ENCODE results near the gene TAS1R3.

TAS1R3 gene

GRCh38 chr1:1373051-1373814 lies 42.2 kb downstream of the TAS1R3 start:
- TF ChIP-seq EZH2phosphoT487 (IDR thresholded peaks at IDR 0.05; ENCODE audit: borderline replicate concordance, low read length): no peak
- TF ChIP-seq, protein P1, sequence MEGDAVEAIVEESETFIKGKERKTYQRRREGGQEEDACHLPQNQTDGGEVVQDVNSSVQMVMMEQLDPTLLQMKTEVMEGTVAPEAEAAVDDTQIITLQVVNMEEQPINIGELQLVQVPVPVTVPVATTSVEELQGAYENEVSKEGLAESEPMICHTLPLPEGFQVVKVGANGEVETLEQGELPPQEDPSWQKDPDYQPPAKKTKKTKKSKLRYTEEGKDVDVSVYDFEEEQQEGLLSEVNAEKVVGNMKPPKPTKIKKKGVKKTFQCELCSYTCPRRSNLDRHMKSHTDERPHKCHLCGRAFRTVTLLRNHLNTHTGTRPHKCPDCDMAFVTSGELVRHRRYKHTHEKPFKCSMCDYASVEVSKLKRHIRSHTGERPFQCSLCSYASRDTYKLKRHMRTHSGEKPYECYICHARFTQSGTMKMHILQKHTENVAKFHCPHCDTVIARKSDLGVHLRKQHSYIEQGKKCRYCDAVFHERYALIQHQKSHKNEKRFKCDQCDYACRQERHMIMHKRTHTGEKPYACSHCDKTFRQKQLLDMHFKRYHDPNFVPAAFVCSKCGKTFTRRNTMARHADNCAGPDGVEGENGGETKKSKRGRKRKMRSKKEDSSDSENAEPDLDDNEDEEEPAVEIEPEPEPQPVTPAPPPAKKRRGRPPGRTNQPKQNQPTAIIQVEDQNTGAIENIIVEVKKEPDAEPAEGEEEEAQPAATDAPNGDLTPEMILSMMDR (IDR thresholded peaks at IDR 0.05; ENCODE audit: low read depth, low read length, poor library complexity, severe bottlenecking): no peak
- Histone ChIP-seq H3F3A (ENCODE audit: control insufficient read depth, insufficient read depth) (peaks cover 9% of the 10 kb centered on the region), H3K79me2 (ENCODE audit: control insufficient read depth, low read length) (peaks cover 41% of the 10 kb centered on the region), H3K9me3 (ENCODE audit: control insufficient read depth, insufficient read depth, low read length) (no peaks in the 10 kb centered on the region), H3K4me1 (ENCODE audit: control insufficient read depth, low read length) (peaks cover 35% of the 10 kb centered on the region), H3K27ac (ENCODE audit: low read depth, low read length) (no peak overlapping the region), H3K9me2 (replicated peaks; ENCODE audit: control insufficient read depth, low read length) (no peaks in the 10 kb centered on the region), H3K27me3 (ENCODE audit: control insufficient read depth, low read length) (no peaks in the 10 kb centered on the region), H3K4me2 (ENCODE audit: low read length) (peak overlapping the region; percentile 86), H4K20me1 (ENCODE audit: control insufficient read depth, insufficient read depth, low read depth, low read length) (peaks cover 6% of the 10 kb centered on the region; the same call in 1 of the 2 replicates), H3K4me3 (ENCODE audit: low read length) (peak overlapping the region; percentile 98; the same call in 1 of the 2 replicates), H3K36me3 (ENCODE audit: control insufficient read depth, low read length) (peaks cover 46% of the 10 kb centered on the region)

GRCh38 chr1:1373815-1374588 lies 42.9 kb downstream of the TAS1R3 start:
- Histone ChIP-seq H3K4me1 (ENCODE audit: control insufficient read depth, low read length) (peaks cover 35% of the 10 kb centered on the region), H3K27me3 (ENCODE audit: control insufficient read depth, low read length) (no peaks in the 10 kb centered on the region), H4K20me1 (ENCODE audit: control insufficient read depth, insufficient read depth, low read depth, low read length) (peaks cover 6% of the 10 kb centered on the region; the same call in 1 of the 2 replicates), H3K36me3 (ENCODE audit: control insufficient read depth, low read length) (peaks cover 46% of the 10 kb centered on the region), H3K27ac (ENCODE audit: low read depth, low read length) (no peak overlapping the region), H3K9me2 (replicated peaks; ENCODE audit: control insufficient read depth, low read length) (no peaks in the 10 kb centered on the region), H3K9me3 (ENCODE audit: control insufficient read depth, insufficient read depth, low read length) (no peaks in the 10 kb centered on the region), H3K4me2 (ENCODE audit: low read length) (peak overlapping the region; percentile 86), H3K79me2 (ENCODE audit: control insufficient read depth, low read length) (peaks cover 41% of the 10 kb centered on the region), H3K4me3 (ENCODE audit: low read length) (peak overlapping the region; percentile 98), H3F3A (ENCODE audit: control insufficient read depth, insufficient read depth) (peaks cover 7% of the 10 kb centered on the region)
- TF ChIP-seq EZH2phosphoT487 (IDR thresholded peaks at IDR 0.05; ENCODE audit: borderline replicate concordance, low read length): no peak
- TF ChIP-seq, protein P1 (IDR thresholded peaks at IDR 0.05; ENCODE audit: low read depth, low read length, poor library complexity, severe bottlenecking): no peak

GRCh38 chr1:1374589-1374928 lies 43.5 kb downstream of the TAS1R3 start:
- Histone ChIP-seq H3K4me3 (ENCODE audit: low read length) (peak overlapping the region; percentile 98), H3F3A (ENCODE audit: control insufficient read depth, insufficient read depth) (peaks cover 7% of the 10 kb centered on the region), H3K79me2 (ENCODE audit: control insufficient read depth, low read length) (peaks cover 41% of the 10 kb centered on the region), H3K4me2 (ENCODE audit: low read length) (peak overlapping the region; percentile 86), H3K9me3 (ENCODE audit: control insufficient read depth, insufficient read depth, low read length) (no peaks in the 10 kb centered on the region), H3K36me3 (ENCODE audit: control insufficient read depth, low read length) (peaks cover 46% of the 10 kb centered on the region), H3K9me2 (replicated peaks; ENCODE audit: control insufficient read depth, low read length) (no peaks in the 10 kb centered on the region), H4K20me1 (ENCODE audit: control insufficient read depth, insufficient read depth, low read depth, low read length) (peaks cover 6% of the 10 kb centered on the region; the same call in 1 of the 2 replicates), H3K27me3 (ENCODE audit: control insufficient read depth, low read length) (no peaks in the 10 kb centered on the region), H3K4me1 (ENCODE audit: control insufficient read depth, low read length) (peaks cover 35% of the 10 kb centered on the region), H3K27ac (ENCODE audit: low read depth, low read length) (peak overlapping the region; percentile 63)
- TF ChIP-seq EZH2phosphoT487 (IDR thresholded peaks at IDR 0.05; ENCODE audit: borderline replicate concordance, low read length): no peak
- TF ChIP-seq, protein P1 (IDR thresholded peaks at IDR 0.05; ENCODE audit: low read depth, low read length, poor library complexity, severe bottlenecking): no peak

All from DOHH2 (cell line).